Stimulated activated CD8-positive, alpha-beta memory T cell treated with anti-CD3 and anti-CD28 coated beads, Interleukin-2, amount 100 ng/mL, for 48 hours (primary cell): ENCODE measurements around the gene ZNF827.
A peak's percentile ranks its signal among the peaks of the same experiment; 100 is the strongest.

Experiments used
- DNase-seq, 2 donors: peaks; one replicate each; pipeline ENCODE4 v3.0.0-alpha.2; 2020; ENCODE audit warnings: low read depth in 2 of 2

ZNF827 gene

DNA sequence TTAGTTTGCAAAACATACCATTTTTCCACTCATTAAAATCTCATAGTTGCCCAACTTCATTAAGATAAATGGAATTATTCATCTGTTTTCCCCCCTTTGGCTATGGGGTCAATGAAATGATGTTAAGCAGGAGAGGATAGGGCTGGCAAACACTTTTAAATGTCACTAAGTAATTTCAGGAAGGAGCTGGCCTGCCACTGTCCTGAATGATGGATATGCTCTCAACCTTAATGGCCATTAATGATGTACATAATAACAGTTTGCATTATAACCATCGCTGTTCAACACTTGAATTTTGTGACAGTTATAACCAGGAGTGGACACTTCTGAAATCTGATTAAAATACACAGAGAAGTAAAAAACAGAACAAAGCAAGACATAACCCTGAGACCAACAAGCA lies 181.4 kb downstream of the ZNF827 start:
- DNase-seq = no peak

DNA sequence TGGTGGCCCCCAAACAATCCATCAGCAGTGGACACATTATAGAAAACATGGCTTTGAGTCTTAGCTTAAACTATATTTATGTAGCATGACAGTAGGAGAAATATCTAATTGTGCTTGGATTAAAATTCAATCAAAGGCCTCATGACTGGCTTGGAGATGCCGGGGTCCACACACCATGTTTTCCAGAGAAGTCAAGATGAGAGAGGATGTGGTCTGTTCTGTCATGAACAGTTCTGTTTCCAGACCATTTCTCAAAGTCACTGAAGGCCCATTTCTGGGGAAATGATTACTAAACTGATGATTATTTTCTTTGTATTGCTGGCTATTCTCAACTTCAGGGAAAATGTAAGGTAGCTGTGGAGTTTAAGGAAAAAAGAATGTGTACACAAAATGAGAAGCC lies 182.4 kb downstream of the ZNF827 start:
- no peak for DNase-seq

DNA sequence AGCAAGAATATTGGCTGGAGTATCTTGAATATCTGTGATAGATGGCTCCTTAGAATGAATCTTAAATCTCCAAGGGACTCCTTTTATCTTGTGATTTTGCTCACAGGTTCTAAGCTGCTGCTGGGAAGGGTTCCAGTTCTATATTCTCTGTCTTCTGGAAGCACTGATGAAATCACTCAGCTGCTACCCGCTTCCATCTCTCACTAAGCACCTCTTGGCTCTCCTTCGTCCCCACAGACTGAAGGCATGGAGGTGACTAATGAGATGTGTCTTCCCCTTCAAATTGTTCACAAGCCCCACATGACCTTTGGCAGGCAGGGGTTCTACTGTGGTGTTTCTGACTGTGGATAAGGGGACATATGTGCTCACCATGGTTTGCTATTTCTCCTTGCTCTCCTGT lies 182.8 kb downstream of the ZNF827 start:
- no peak for DNase-seq

DNA sequence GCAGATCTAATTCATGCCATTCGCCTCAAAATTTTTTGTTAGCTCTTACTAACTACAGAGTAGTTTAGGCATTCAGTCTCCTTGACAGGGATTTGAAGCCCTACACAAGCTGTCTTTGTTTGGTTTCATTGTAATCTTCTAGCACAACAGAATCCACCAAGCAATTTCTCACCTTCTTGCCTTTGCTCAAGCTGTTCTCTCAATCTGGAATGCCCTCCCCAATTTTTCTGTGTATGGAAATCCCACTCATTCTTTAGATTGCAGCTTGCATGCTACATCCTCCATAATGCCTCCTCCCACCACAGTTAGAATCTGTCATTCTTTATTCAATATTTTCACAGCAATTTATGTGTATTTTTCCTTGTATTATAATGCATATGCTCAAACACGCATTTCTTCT lies 195.0 kb downstream of the ZNF827 start:
- no peak for DNase-seq

DNA sequence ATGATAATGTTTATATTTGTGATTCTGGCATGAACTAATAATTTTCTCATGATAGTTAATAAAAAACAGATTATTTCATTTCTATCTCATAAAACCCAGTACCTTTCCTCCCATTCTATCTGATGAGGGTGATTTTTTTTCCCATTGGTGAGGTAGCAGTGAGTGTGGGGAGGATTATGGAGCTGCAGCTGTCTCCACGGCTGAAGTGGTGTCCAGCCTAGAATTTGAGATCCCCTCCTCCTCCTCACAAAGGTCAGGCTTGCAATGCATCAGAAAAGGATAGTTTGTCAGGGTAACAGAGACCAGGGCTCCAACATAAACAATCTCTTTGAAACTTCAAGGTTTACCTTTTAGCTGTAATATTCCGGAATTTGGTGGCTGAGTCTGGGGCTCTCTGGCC lies 197.8 kb downstream of the ZNF827 start:
- no peak for DNase-seq

DNA sequence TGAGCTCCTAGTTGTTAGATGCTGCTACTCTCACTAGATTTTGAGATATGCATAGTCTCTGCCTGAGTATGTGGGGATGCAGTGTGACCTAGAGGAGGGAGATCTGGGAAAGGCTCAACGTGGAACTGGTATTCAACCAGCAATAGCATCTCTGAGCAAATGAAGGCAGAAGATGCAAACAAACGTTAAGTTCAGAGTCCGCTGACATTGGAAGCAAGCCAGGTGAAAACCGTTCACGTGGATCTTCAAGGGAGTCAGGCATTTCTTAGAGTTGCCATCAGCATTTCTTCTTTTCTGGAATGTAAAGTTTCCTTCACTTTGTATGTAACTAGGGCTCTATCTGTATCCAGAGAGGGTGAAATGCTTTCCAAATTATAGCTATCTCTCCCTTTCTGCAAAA lies 198.8 kb downstream of the ZNF827 start:
- DNase-seq = no peak

DNA sequence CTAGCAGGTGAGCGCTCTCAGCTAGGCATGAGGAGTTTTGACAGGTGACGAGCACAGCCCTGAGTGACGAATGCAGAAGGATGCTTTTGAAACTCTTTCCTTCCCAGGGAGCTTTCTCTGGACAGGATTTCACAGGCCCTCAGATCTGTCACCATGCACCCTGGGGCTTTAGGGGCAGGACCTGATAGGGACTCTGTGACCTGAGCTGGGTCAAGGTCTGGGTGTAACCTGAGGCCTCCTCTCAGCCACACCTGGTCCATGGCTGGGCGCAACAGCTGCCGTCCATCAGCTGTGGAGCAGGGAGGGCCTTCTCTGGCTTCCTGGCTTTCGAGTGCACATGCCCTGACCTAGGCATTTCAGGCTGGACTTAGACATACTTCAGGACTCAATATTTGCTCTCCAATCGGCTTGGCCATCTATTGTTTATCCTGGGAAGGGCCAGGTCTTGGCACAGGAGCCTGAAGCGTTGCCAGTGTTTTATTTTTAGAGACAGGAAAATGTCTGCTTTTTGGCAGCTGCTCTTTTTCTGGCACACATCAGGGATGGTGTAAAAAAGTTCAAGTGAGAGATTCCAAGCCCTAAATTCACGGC lies 202.3 kb downstream of the ZNF827 start:
- DNase-seq = no peak

DNA sequence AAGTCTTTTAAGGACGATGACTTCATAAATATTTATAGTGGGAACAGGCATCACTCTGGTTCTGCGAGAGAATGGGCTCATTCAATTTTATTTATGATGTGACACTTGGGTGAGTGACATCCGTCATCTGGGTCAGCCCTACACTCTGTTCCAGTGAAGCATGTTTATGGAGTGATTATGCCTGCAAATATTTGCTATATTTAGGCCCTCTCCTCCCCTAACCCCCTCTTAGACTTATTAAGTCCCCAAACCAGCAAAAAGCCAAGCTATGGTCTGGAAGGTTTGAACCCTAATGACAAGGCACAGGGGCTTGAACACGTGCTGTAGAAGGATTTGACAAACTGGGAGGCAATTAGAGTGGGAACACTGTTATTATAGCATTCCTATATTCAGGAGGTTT lies 202.8 kb downstream of the ZNF827 start:
- no peak for DNase-seq

DNA sequence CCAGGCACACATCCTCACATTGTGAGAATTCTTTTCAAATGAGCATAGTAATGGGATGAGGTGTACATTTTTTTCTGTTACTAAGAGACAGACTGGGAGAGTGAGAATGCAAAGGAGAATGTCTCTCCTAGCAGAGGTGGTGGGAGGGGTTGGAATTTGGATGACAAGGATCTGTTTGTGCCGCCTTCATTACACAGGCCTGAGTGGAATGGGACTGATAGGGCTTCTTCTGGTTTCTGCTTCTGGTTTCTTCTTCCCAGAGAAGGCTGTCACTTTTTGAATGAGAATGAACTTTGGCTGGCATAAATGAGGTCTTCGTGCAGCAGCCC lies 203.3 kb downstream of the ZNF827 start:
- DNase-seq = no peak

DNA sequence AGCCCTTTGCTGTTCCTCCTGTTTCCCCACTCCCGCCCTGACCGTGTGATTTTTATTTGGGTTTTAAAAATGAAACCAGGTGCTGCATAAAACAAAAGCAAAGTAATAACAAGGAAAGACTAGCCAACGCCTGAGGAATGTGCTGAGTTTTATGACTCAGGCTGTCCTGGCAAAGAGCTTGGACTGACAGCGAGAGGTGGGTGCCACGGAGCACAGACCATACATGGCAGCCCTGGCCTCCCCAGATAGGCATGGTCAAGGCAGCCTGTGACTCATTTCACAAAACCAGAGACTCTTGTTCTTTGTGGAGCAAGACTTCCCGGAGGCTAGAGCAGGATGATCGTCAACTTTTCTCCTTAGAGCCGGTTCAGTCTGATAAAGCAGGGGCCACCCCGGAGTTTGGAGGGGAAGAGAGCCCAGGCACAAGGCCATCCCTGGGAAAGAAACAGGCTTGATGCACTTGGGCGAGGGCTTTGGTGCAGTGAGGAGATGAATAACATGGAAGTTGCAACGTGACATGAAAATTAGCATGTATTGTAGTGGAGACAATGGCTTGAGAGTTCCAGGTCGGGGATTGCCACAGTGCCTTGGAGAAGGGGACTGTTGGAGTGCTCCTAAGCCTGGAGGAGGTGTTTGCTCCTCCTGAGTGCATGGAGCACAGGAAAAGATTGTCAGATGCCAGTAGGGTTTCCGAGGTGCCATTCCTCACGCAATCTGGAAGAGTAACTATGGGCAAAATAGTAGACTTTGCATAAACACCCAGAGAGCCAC lies 203.9 kb downstream of the ZNF827 start:
- no peak for DNase-seq

DNA sequence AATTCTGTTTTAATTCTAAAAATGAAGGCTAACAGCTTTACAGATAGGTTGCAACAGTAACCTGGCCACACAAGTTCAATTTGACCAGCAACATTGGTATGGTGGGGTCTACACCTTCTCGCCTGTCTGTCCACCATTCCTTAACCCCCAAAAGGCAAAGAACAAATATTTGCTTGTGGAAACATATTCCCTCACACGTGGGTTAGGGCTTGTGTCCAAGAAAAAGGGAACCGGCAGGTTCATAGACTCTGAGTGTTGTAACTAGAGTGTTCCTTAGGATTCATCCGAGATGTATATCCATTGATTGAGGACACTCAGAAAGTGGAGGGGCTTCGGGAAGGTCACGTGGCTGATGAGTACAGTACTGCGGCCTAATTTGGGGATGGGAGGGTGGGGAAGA lies 204.6 kb downstream of the ZNF827 start:
- no peak for DNase-seq

DNA sequence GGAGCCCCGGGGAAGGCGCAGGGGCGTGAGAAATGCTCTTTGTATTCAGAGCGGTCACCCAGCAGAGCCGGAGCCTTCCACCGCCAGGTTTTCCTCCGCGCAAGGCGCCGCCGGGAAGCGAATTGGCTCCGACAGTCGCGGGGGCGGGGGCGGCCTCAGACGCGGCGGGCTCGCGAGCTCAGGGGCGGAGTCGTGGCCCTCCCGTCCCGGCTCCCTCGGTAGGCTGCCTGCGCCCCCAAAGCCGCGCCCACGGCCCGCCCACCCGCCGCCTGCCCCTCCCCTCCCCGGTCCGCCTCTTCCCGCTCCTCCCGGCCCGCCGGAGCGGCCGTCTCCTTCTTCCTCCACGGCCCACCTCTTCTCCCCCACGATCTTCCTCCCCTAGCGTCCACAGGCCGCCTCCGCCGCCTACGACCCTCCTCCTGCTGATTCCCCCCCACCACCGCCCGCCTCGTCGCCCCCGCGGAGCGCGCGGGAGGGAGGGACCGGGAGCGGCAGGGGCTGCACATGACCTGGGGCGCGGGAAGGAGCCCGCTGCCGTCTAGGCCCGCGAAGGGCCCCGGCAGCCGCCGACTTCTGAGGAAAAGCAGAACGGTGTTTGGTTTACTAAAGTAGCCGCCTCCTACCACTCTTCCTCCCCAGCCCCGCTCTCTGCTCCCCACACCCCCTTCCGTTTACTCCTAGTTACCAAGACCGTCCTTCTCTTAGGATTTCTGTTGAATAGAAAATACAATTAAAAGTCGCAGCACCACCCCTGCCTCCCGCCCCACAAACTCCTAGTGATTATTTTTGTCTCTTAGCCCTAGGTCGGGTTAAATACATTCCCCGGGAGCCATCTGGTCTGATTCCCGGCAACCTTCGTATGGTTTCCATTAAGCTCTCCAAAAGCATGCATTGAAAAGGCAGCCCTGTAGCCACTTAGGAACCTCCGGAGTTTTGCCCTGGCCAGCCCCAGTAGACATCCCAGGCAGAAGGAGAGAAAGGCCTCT lies 205.4 kb downstream of the ZNF827 start:
- peak; percentile 80 to 83 for DNase-seq

DNA sequence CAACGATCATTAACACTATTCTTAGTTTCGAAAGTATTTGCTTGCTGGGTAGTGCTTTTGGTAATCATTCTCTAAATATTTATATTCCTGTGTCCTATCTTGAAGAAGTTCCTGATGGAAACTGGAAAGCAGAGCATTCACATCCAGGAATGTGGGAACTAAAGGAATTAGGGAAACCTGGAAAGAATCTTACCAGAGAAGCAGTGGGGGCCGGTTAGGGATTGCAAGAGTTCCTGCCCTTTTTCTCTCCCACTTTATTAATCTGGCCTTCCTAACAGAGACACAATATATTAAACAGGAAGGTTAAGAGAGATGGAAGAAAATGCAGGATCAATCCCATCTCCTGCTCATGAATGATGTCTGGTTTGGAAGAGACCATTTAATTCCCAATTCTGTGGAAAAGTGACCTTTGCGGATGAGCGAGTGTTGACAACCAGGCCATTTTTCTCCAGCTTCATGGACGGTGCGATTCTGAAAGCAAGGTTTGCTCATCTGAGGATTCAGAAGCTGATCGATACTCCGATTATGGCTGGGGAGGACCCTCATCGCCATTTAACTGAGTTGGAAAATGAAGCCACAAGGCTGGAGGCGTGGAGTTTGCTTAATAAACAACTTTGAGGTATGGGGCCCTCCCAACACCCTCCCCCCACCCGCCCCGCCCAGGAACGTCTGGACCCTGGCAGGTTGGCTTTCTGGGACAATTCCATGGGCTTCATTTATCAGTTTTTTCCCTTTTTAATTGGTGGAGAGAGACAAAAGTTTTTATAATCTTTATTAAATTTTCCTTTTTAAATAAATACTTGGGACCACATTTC lies 206.4 kb downstream of the ZNF827 start:
- DNase-seq = peak in 1 of 2 donors; percentile 7

DNA sequence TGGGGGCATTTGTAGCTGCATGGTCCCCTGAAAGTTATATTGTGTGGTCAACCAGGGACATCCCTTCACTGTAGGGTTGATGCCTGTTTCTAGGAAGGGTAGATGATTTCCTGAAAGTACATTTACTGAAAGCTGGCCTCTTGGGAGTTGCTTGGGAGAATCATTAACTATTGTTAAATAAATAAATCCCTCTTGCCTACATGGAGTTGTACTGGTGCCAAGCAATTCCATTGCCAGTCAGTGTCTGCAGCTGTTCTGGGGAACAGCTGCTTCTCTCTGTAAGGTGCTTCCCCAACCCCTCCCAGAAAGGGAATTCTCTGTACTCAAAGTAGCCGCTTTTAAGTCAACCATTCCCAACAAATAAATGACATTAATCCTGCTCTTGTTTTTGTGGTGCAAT lies 207.6 kb downstream of the ZNF827 start:
- no peak for DNase-seq

DNA sequence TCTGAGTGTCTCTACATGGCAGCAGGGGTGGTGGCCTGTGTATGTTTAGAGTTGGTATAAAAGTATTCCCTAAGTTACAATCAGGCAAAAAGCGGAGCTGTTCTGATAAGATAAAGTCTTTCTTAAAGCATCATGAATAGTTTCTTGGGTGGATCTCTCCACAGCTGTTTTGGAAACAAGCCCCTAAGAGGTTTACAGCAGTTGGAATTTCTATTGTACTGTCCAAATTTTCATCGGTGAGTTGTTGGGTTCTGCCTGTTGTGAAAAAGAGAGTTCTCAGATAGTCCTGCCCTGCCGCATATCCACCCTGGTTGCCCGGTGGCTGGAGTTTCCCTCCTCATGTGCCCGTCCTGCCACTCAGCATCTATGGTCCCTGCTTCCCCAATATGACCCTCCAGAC lies 208.6 kb downstream of the ZNF827 start:
- DNase-seq = no peak

DNA sequence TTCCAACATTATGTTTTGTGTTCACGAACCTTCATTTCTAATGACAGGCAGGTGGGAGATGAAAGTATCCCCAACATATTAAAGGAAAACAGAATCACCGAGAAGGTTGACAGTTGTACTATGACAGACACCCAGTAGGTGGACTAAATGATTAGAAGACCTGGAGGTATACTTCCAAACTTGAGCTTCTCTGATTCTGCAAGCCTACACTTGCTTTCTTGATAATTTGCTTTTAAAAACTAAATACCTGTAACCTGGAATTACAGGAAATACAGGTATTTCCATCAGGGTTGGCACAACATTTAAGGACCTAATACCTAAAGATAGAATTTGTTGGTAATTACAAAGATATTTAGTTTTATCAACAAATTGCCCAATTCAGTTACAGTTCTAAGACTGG lies 215.3 kb downstream of the ZNF827 start:
- DNase-seq = no peak

DNA sequence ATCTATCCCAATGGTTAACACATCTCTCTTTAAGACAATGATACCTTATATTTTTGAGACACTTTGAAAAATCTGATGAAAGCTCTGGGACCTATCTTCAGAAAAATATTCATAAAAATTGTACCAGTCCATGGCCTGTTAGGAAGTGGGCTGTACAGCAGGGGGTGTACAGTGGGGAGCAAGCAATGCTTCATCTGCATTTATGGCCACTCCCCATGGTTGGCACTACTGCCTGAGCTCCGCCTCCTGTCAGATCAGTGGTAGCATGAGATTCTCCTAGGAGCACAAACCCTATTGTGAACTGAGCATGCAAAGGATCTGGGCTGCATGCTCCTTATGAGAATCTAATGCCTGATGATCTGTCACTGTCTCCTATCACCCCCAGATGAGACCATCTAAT lies 216.1 kb downstream of the ZNF827 start:
- no peak for DNase-seq

DNA sequence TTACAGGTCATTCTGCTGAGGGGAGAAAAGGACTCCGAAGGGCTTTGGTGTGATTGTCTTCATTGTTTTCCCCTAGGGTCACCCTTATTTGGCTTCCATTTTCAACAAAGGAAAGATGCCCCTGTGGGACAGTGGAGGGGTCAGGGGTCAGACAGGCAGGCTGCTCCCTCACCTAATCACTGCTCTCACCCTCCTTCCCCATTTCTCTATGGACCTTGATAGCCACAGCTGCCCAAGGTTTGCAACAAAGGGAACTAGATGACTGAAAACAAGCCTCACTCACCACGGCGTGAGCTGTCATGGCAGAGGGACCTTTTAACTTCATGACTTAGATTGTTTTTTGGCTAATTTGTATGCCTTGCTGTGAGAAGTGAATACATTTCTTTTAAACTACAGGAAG lies 218.0 kb downstream of the ZNF827 start:
- DNase-seq = no peak

DNA sequence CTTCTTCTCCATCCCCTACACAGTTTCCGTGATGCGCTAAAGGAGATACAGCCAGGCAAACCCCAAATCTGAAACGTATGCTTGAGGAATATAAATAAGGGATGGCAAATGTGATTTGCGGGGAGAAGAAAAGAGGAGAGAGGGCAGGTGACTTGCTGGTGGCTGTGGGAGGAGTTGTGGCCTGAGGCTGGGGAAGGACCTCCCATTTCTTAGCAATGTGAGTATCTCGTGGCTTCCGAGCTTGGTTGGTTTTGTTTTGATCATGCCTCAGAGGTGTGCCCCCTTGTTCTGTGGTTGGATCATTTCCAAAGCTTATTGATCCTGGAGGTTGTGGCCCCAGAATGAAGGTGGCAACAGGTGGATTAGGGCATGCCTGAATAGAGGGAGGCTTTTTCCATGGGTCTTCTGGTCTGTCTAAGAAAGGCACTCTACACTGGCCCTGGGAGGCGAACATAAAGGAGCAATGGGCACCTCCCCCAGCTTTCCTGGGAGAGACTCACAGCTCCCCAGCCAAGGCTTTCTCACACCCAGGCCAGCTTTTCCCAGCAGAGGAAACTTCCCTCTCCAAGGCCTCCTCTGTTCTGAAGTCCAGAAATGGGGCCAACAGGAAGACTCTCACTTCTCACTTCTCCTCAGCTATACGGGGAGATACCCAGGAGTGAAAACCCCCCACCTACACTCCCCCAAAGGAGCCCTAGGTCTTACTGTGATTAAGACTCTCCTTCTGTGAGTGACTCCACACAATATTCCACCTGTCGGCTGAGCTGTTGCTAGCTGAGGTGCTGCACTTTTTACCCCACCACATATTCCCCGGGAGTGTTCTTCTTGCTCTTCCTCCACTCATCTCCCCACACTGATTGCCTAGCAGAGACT lies 218.6 kb downstream of the ZNF827 start:
- no peak for DNase-seq

DNA sequence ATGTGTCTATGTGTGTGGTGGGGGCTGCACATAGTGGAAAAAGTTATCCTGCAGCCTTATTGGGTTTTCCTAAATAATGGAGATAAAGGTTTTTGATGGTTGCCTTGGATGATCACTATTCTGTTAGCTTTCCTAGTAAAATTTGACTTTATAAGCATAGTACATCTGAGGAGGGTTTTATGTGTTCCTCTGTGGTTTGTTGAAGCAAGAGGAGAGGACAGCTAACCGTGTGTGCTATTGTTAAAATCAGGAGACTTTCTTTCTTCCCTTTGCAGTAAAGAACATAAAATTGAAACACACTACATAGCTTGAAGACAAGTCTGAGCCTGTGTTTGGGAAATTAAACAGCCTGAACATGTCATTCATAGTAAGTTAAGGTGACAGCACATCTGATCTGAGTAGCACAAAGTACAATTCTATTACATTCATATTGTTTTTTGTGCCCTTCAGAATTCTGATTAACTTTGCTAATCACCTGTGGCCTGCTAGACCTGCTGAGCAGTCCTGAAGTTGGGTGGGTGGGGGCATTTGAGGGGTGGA lies 221.9 kb downstream of the ZNF827 start:
- DNase-seq = no peak

DNA sequence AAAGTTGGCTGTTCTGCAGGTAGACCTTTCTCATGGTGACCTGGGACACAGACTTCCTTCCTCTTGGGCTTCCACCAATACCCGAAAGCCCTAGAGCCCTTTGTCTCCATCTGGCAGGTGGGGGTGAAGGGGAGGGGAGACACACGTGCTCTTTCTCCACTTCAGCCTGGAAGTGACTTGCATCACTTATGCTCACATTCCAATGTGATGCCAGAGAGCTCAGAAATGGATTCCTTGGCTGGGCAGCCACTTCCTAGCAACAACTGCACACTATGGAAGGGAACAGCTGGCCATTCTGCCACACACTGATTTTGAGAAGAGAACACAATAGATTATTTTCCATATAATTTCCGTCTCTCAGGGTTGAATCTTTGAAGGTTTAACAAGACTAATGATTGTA lies 222.4 kb downstream of the ZNF827 start:
- no peak for DNase-seq
